Lower leg skin (tissue), 3 donors: Measurements from ENCODE around the gene NPAT.

Source experiments
- CTCF ChIP-seq, 3 donors: fragments of 450-650 bp; IDR thresholded peaks; one replicate each; pipeline ENCODE4 v1.5.1; 2016; ENCODE audit warnings: antibody characterized with exemption in 3 of 3, mild to moderate bottlenecking in 3 of 3, moderate library complexity in 2 of 3
- POLR2A ChIP-seq, 2 donors: fragments of 450-650 bp; IDR thresholded peaks; one replicate each; pipeline ENCODE4 v1.6.1; 2016 to 2017; ENCODE audit warnings: antibody characterized with exemption in 2 of 2, mild to moderate bottlenecking in 1 of 2, moderate library complexity in 1 of 2

DNA sequence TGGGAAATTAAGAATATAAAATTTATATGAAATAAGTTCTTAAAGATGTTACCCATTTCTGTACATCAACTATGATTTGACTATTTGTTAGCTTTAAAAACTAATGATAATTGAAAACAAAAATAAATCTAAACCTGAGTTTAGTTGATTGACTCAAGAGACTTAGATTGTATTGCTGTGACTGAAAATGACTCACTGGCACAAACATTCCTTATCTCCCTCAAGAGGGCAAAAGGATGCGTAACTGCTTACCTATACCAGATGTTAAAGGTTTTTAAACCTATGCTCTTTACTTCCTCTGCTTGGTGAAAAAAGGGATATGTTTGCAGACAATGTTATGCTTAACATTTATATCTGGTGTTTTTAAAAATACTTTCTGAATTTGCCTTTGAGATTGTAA is 30.7 kb upstream of the NPAT start:
- no peak for TF ChIP-seq CTCF (IDR thresholded peaks at IDR 0.05)
- no peak for TF ChIP-seq POLR2A (IDR thresholded peaks at IDR 0.05)
